Keratinocyte (primary cell): Measurements from ENCODE around the gene EDDM13. TPM values are rescaled to one million over a fixed set of nuclear protein-coding genes. Genes with fewer than 3 reads are reported as not detected.
"Not testable (repeated sequence)": the region's sequence is repeated elsewhere in the genome, so short reads cannot be mapped to it uniquely, and the experiment has no call there.

Source experiments
- DNase-seq: peaks from one replicate; pipeline ENCODE4 v3.0.0-alpha.2; 2011; ENCODE audit warnings: low read depth, missing footprints, low spot score
- FAIRE-seq: peaks from 2 replicates; lab custom pipeline; 2011; peaks lifted over from hg19 to GRCh38; lab: Jason Lieb, UNC
- H2AFZ ChIP-seq: 2 replicates; pipeline ENCODE4 v1.6.0; 2012; ENCODE audit warnings: low read length, control low read depth, inconsistent platforms; ENCODE audit not compliant: control insufficient read depth
- H3K27ac ChIP-seq: 2 replicates; pipeline ENCODE4 v1.5.1; 2011; ENCODE audit warnings: low read length; ENCODE audit not compliant: control insufficient read depth, insufficient read depth
- H3K27me3 ChIP-seq: 3 replicates; pipeline ENCODE4 v1.6.0; 2011; ENCODE audit warnings: low read length; ENCODE audit not compliant: control insufficient read depth, insufficient read depth; ENCODE audit errors: extremely low read depth
- H3K36me3 ChIP-seq, 2 experiments: 2 replicates in 1 of 2; 3 replicates in 1 of 2; pipeline ENCODE4 v1.5.1; 2011; ENCODE audit warnings: low read length in 2 of 2, mild to moderate bottlenecking in 1 of 2; ENCODE audit not compliant: control insufficient read depth in 2 of 2, insufficient read depth in 2 of 2; ENCODE audit errors: extremely low read depth in 1 of 2
- H3K4me1 ChIP-seq: 3 replicates; pipeline ENCODE4 v1.5.1; 2011; ENCODE audit warnings: low read length; ENCODE audit not compliant: control insufficient read depth, insufficient read depth; ENCODE audit errors: extremely low read depth
- H3K4me2 ChIP-seq: 3 replicates; pipeline ENCODE4 v1.6.0; 2011; ENCODE audit warnings: low read depth, low read length; ENCODE audit not compliant: control insufficient read depth, insufficient read depth; ENCODE audit errors: extremely low read depth
- H3K4me3 ChIP-seq, 3 experiments: fragments of 200-600 bp in 1 of 3; sonication (generic) in 1 of 3; 2 replicates in 2 of 3; 3 replicates in 1 of 3; pipeline ENCODE4 v1.5.1; 2011 to 2016; ENCODE audit warnings: low read length in 3 of 3, mild to moderate bottlenecking in 3 of 3, control low read depth in 2 of 3, inconsistent platforms in 1 of 3, low read depth in 1 of 3, mixed read lengths in 1 of 3, mixed run types in 1 of 3, moderate library complexity in 1 of 3; ENCODE audit not compliant: control insufficient read depth in 2 of 3, insufficient read depth in 2 of 3; ENCODE audit errors: extremely low read depth in 1 of 3
- H3K79me2 ChIP-seq: 2 replicates; pipeline ENCODE4 v1.6.0; 2012; ENCODE audit warnings: low read length; ENCODE audit not compliant: control insufficient read depth, insufficient read depth
- H3K9ac ChIP-seq: 3 replicates; pipeline ENCODE4 v1.6.0; 2011; ENCODE audit warnings: low read length; ENCODE audit not compliant: control insufficient read depth, insufficient read depth; ENCODE audit errors: extremely low read depth
- H3K9me1 ChIP-seq: 3 replicates; pipeline ENCODE4 v1.6.0; 2011; ENCODE audit warnings: low read length; ENCODE audit not compliant: control insufficient read depth, insufficient read depth; ENCODE audit errors: extremely low read depth
- H3K9me3 ChIP-seq: 2 replicates; pipeline ENCODE4 v1.5.1; 2012; ENCODE audit warnings: low read depth, low read length; ENCODE audit not compliant: control insufficient read depth
- H4K20me1 ChIP-seq: 3 replicates; pipeline ENCODE4 v1.6.0; 2011; ENCODE audit warnings: low read length; ENCODE audit not compliant: control insufficient read depth, insufficient read depth; ENCODE audit errors: extremely low read depth
- CTCF ChIP-seq, 3 experiments: IDR thresholded peaks in 1 of 3; conservative IDR thresholded peaks in 1 of 3; optimal IDR thresholded peaks in 1 of 3; 2 replicates in 2 of 3; 3 replicates in 1 of 3; pipeline versions ENCODE3 to v1.5.1; 2011; ENCODE audit warnings: low read length in 3 of 3, mild to moderate bottlenecking in 3 of 3, moderate library complexity in 2 of 3, control low read depth in 1 of 3, inconsistent platforms in 1 of 3; ENCODE audit not compliant: insufficient read depth in 2 of 3; ENCODE audit errors: extremely low read depth in 1 of 3
- EZH2 ChIP-seq: IDR thresholded peaks from one replicate; pipeline ENCODE4 v1.6.1; 2012; ENCODE audit warnings: inconsistent platforms, mild to moderate bottlenecking, low read length, moderate library complexity
- dilution Hi-C: fragments of 300-500 bp; cut with MboI; formaldehyde crosslinking; loops from one replicate; pipeline ENCODE4 v1.7.0; 2020; ENCODE audit warnings: low sequenced_read_pairs; ENCODE audit not compliant: extremely low pct_ligation_motif_present
- polyA plus RNA-seq, 5 experiments: library from polyadenylated mRNA; depleted of rRNA in 3 of 5; stranded (reverse) in 3 of 5; stranded (forward) in 1 of 5; unstranded in 1 of 5; fragments of >200 nt; gene quantifications; 1 replicate in 1 of 5; 2 replicates in 3 of 5; 3 replicates in 1 of 5; pipeline versions ENCODE4 v1.2.1 to v1.2.3, GENCODE V29; 2011 to 2012; ENCODE audit warnings: missing spikeins in 2 of 5, low read depth in 1 of 5, low replicate concordance in 1 of 5

Gene EDDM13
- polyA plus RNA-seq, 1 donor (not counting 4 experiments of a cell fraction or from before 2014, with no cell fraction given) = 6.1 TPM

GRCh38 chr19:56333506-56333905 lies 61.0 kb downstream of the EDDM13 start:
- no peaks in the 10 kb centered on the region for H3K9me3 ChIP-seq
- no peak overlapping the region for H2AFZ ChIP-seq
- no peaks in the 10 kb centered on the region for H3K36me3 ChIP-seq
- H3K9me1 ChIP-seq = no peaks in the 10 kb centered on the region
- no peaks in the 10 kb centered on the region for H4K20me1 ChIP-seq
- no peak overlapping the region for H3K4me2 ChIP-seq
- DNase-seq (peak; percentile 32), FAIRE-seq (peak; percentile 73)
- no peak overlapping the region for H3K4me3 ChIP-seq
- dilution Hi-C loops = no loop called here
- H3K27me3 ChIP-seq = no peaks in the 10 kb centered on the region
- H3K27ac ChIP-seq = no peak overlapping the region
- no peak overlapping the region for H3K9ac ChIP-seq
- TF ChIP-seq EZH2 = no peak
- TF ChIP-seq CTCF (optimal IDR thresholded peaks at IDR 0.05 in 1 of 3, IDR thresholded peaks at IDR 0.05 in 1 of 3, conservative IDR thresholded peaks at IDR 0.05 in 1 of 3; ENCODE audit: extremely low read depth in 1 of 3, insufficient read depth in 2 of 3, low read length in 3 of 3) = peak; percentile 45 to 67 (median 64)
- H3K79me2 ChIP-seq = no peaks in the 10 kb centered on the region
- H3K4me1 ChIP-seq = no peaks in the 10 kb centered on the region

- H3K36me3 ChIP-seq, dilution Hi-C loops, H3K27me3 ChIP-seq, H3K79me2 ChIP-seq, H3K9ac ChIP-seq, DNase-seq, H3K9me1 ChIP-seq, FAIRE-seq, H3K27ac ChIP-seq, H3K4me2 ChIP-seq, H4K20me1 ChIP-seq, H2AFZ ChIP-seq, H3K4me3 ChIP-seq, H3K4me1 ChIP-seq, H3K9me3 ChIP-seq: not testable (repeated sequence)
These were observed 62.8 kb downstream of the EDDM13 start for GRCh38 chr19:56335371-56335770.

GRCh38 chr19:56337077-56337476 lies 64.5 kb downstream of the EDDM13 start:
- not testable (repeated sequence) for FAIRE-seq, H3K9ac ChIP-seq

GRCh38 chr19:56339031-56339430 lies 66.5 kb downstream of the EDDM13 start:
- H2AFZ ChIP-seq, H3K27me3 ChIP-seq, DNase-seq, H3K9ac ChIP-seq, H3K4me2 ChIP-seq, H3K79me2 ChIP-seq, H3K4me1 ChIP-seq, FAIRE-seq, H4K20me1 ChIP-seq, dilution Hi-C loops, H3K27ac ChIP-seq, H3K36me3 ChIP-seq, H3K9me1 ChIP-seq, H3K9me3 ChIP-seq, H3K4me3 ChIP-seq: not testable (repeated sequence)

More at GRCh38 chr19:56337077-56337476, 64.5 kb downstream of the EDDM13 start:
- H3K36me3 ChIP-seq, H3K4me1 ChIP-seq, DNase-seq, dilution Hi-C loops, H3K27ac ChIP-seq, H3K9me3 ChIP-seq, H2AFZ ChIP-seq, H3K27me3 ChIP-seq, H4K20me1 ChIP-seq, H3K4me2 ChIP-seq, H3K4me3 ChIP-seq, H3K79me2 ChIP-seq, H3K9me1 ChIP-seq: not testable (repeated sequence)
